Right cardiac atrium (tissue), 5 donors: ENCODE data around the gene MRPS35. TPM values are rescaled to one million over a fixed set of nuclear protein-coding genes. Genes with fewer than 3 reads are reported as not detected.
"Not testable (repeated sequence)": the region's sequence is repeated elsewhere in the genome, so short reads cannot be mapped to it uniquely, and the experiment has no call there.

Experiments
- ATAC-seq, 2 donors: fragments of 200-7000 bp; cut with Tn5 transposase; one replicate each; pipeline versions ENCODE4 v1.8.0 to v1.9.1; 2020; ENCODE audit warnings: moderate library complexity in 2 of 2, mild to moderate bottlenecking in 1 of 2
- DNase-seq, 3 donors: peaks; one replicate each; pipeline ENCODE4 v3.0.0-alpha.2; 2020
- H3K27ac ChIP-seq: one replicate; pipeline ENCODE4 v1.5.1; 2013; ENCODE audit warnings: mild to moderate bottlenecking, low read length, control low read depth, moderate library complexity
- H3K27me3 ChIP-seq: one replicate; pipeline ENCODE4 v1.6.1; 2013; ENCODE audit not compliant: control insufficient read depth, insufficient read depth
- H3K4me1 ChIP-seq: one replicate; pipeline ENCODE4 v1.6.1; 2013; ENCODE audit warnings: low read length; ENCODE audit not compliant: control insufficient read depth, insufficient read depth
- H3K4me3 ChIP-seq: one replicate; pipeline ENCODE4 v1.5.1; 2013; ENCODE audit warnings: low read length, control low read depth
- H3K9me3 ChIP-seq: one replicate; pipeline ENCODE4 v1.6.1; 2013; ENCODE audit warnings: low read length; ENCODE audit not compliant: control insufficient read depth
- WGBS: extraction: QIAGEN DNeasy Blood & Tissue Kit; methylation state at CpG from one replicate; pipeline ENCODE4 v1.1.7; 2013; 5-methylcytosine and 5-hydroxymethylcytosine counted together
- intact Hi-C, 4 donors: fragments of 100-400 bp; cut with DNase I; formaldehyde crosslinking; loops; one replicate each; pipeline versions ENCODE4 v1.11.0 to v1.14.0; 2022 to 2023
- polyA plus RNA-seq: library from polyadenylated mRNA; stranded (reverse); fragments of 200-250 nt; gene quantifications from one replicate; pipeline ENCODE4 v1.2.3, GENCODE V29; 2013
- total RNA-seq, 4 donors: library from RNA; stranded (reverse); fragmentation: NEBNext Ultra II Directional; extraction: Animal tissue kit (Norgen Biotek cat#: 25700); gene quantifications; one replicate each; pipeline ENCODE4 v1.2.1, GENCODE V29; 2021
- donor health status: healthy with polysubstance abuse.
- donor health status: DM: no; HTN: yes; CAD: no.
- donor health status: DM: no; HTN: no; CAD: no.
- donor health status: DM: no; HTN: yes; CAD: no; lungs with severe emphysema.
- donor health status: DM: yes; HTN: yes; CAD: no.

The MRPS35 gene
- total and polyA plus RNA-seq, 5 donors: 41.7 to 49.5 (median 44.2) TPM

DNA sequence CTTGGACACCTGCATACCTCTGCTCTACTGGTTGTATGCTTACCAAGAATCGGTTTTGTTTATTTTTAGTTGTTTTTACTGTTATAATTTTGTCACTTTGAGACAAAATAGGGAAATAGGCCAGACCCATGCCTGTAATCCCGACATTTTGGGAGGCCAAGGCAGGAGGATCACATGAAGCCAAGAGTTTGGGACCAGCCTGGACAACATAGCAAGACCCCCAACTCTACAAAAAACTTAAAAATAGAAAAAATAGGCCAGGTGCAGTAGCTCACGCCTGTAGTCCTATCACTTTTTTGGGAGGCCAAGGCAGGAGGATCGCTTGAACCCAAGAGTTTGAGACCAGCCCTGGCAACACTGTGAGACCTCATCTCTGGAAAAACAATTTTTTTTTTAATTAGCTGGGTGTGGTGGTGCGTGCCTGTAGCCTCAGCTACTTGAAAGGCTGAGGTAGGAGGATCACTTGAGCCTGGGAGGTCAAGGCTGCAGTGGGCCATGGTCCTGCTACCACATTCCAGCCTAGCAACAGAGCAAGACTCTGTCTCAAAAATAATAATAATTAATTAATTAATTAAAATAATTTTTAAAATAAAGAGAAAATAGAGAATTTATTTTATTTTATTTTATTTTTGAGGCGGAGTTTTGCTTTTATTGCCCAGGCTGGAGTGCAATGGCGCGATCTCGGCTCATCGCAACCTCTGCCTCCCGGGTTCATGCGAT, 1.3 kb upstream of the MRPS35 start:
- no peak overlapping the region for H3K27ac ChIP-seq
- H3K27me3 ChIP-seq: no peaks in the 10 kb centered on the region
- no peak for DNase-seq
- WGBS: 91% methylated on average over 12 of the region's 12 CpGs
- intact Hi-C loops: no loop called here
- no peak for ATAC-seq
- H3K9me3 ChIP-seq: no peaks in the 10 kb centered on the region
- H3K4me3 ChIP-seq: no peak overlapping the region
- peaks cover 2% of the 10 kb centered on the region for H3K4me1 ChIP-seq

DNA sequence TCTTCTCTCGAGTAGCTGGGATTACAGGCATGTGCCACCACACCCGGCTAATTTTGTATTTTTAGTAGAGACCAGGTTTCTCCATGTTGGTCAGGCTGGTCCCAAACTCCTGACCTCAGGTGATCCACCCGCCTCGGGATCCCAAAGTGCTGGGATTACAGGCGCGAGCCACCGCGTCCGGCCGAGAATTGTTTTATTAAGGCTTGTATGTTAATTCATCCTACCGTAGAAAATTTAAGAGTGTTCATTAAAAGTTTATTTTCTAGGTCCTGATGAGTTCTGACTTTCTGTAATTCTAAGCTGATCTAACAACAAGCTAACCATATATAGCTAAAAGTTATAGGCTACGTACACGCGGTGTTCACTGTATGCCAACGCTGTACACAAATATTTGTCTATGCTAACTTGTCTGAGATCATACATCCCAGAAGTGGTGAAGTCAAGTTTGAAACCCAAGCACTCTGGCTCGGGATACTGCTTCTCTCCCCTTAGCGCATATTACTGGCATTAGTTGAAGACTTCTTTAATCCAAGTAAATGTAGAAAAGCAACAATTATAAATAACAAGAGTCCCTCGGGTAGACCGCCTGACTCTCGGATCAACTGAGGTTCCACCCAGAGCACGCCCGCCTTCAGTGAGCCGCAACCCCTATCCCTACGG, 570 bp upstream of the MRPS35 start:
- WGBS: 16% methylated on average over 24 of the region's 24 CpGs
- intact Hi-C loops: no loop called here

GRCh38 chr12:27711317-27711682, 668 bp downstream of the MRPS35 start:
- H3K4me3 ChIP-seq: peak overlapping the region; percentile 69
- intact Hi-C loops: no loop called here
- ATAC-seq (no peak), DNase-seq (no peak)
- H3K4me1 ChIP-seq: peaks cover 2% of the 10 kb centered on the region
- no peaks in the 10 kb centered on the region for H3K27me3 ChIP-seq
- no peaks in the 10 kb centered on the region for H3K9me3 ChIP-seq
- 1% methylated on average over 11 of the region's 11 CpGs for WGBS
- H3K27ac ChIP-seq: peak overlapping the region; percentile 49

More for the DNA sequence above, 570 bp upstream of the MRPS35 start:
- DNase-seq: peak in 1 of 3 donors; percentile 58
- H3K4me3 ChIP-seq: peak overlapping the region; percentile 69
- no peaks in the 10 kb centered on the region for H3K27me3 ChIP-seq
- no peaks in the 10 kb centered on the region for H3K9me3 ChIP-seq
- peak; percentile 55 to 59 for ATAC-seq
- H3K27ac ChIP-seq: peak overlapping the region; percentile 67
- peaks cover 2% of the 10 kb centered on the region for H3K4me1 ChIP-seq

GRCh38 chr12:27711967-27712366, 1.3 kb downstream of the MRPS35 start:
- H3K27ac ChIP-seq: no peak overlapping the region
- peak overlapping the region; percentile 69 for H3K4me3 ChIP-seq
- no peaks in the 10 kb centered on the region for H3K27me3 ChIP-seq
- WGBS: 61% methylated on average over 2 of the region's 2 CpGs
- intact Hi-C loops: no loop called here
- H3K4me1 ChIP-seq: peaks cover 2% of the 10 kb centered on the region
- ATAC-seq: no peak
- H3K9me3 ChIP-seq: no peaks in the 10 kb centered on the region
- no peak for DNase-seq

DNA sequence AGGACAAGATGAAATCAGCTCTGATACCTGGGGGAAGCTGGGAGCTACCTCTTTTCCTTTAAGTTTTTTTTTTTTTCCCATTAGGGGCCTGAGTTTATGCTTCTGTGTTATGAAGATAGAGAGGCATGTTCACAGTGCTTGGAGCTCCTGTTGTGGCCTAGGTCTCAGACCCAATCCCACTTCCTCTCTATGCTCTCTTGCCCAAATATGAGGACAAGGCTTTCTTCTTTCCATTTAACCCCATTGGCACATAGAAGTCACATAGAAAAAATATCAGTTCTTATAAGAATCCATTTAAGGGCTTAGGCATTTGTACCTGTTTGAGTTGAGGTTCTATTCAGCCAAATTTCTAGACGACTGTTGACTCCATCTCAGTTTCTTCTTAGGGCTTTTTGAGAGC, 12.6 kb downstream of the MRPS35 start:
- no peak for ATAC-seq
- intact Hi-C loops: no loop called here
- WGBS: 80% methylated on average over 1 of the region's 1 CpG

DNA sequence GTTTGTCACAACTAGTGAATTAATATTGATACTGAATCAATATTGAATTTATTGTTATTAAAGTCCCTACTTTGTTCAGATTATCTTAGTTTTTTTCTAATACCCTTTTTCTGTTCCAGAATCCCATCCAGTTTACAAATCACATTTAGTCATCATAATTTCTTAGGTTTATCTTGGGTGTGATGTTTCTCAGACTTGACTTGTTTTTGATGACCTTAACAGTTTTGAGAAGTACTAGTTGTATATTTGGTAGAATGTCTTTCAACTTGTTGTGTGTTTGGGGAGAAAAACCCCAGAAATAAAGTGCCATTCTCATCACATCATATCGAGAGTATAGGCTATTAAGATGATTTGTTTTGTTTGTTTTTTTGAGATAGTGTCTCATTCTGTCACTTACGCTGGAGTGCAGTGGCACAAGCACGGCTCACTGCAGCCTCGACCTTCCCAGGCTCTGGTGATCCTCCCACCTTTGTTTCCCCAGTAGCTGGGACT, 19.5 kb downstream of the MRPS35 start:
- intact Hi-C loops: loop anchor here (5.0 to 10.0 kb wide), 6 partner anchors 85 to 215 kb away; no protein-coding TSS in a partner anchor
- no peak overlapping the region for H3K4me3 ChIP-seq
- no peaks in the 10 kb centered on the region for H3K9me3 ChIP-seq
- no peak for ATAC-seq
- no peaks in the 10 kb centered on the region for H3K27me3 ChIP-seq
- no peaks in the 10 kb centered on the region for H3K4me1 ChIP-seq
- no peak overlapping the region for H3K27ac ChIP-seq
- WGBS: 86% methylated on average over 4 of the region's 4 CpGs
- no peak for DNase-seq

More for the DNA sequence above, 12.6 kb downstream of the MRPS35 start:
- Histone ChIP-seq H3K4me1 (no peaks in the 10 kb centered on the region), H3K27me3 (no peaks in the 10 kb centered on the region), H3K4me3 (no peak overlapping the region), H3K9me3 (no peaks in the 10 kb centered on the region), H3K27ac (no peak overlapping the region)
- no peak for DNase-seq

DNA sequence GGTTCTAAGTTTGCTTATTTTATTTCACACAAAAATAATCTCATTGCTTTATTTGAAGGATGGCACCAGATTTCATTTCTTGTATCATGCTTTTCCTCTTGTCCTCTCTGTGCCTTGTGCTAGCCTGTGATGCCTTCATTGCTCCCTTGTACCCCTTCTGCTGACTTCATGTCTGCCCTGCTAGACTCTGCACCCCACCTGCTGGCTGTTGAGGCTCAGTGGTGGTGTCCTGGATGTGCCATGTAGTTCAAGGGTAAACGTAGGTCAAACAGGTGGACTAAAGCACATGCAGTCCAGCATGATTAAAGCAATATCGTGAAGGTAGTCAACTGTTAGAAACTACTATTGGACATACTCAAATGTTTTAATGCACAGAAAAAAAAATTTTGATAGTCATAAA, 21.6 kb downstream of the MRPS35 start:
- ATAC-seq (peak in 1 of 2 donors; percentile 36), DNase-seq (no peak)
- 72% methylated on average over 2 of the region's 2 CpGs for WGBS
- Histone ChIP-seq H3K4me3 (no peak overlapping the region), H3K27ac (no peak overlapping the region), H3K27me3 (no peaks in the 10 kb centered on the region), H3K9me3 (no peaks in the 10 kb centered on the region), H3K4me1 (no peaks in the 10 kb centered on the region)
- intact Hi-C loops: loop anchor here (5.0 to 10.0 kb wide), 6 partner anchors 83 to 213 kb away; no protein-coding TSS in a partner anchor

GRCh38 chr12:27733052-27733656, 22.5 kb downstream of the MRPS35 start:
- H3K4me1 ChIP-seq: no peaks in the 10 kb centered on the region
- H3K27me3 ChIP-seq: no peaks in the 10 kb centered on the region
- no peaks in the 10 kb centered on the region for H3K9me3 ChIP-seq
- intact Hi-C loops: loop anchor here (5.0 to 10.0 kb wide), 6 partner anchors 82 to 212 kb away; no protein-coding TSS in a partner anchor
- DNase-seq (no peak), ATAC-seq (no peak)
- no peak overlapping the region for H3K27ac ChIP-seq
- no peak overlapping the region for H3K4me3 ChIP-seq
- WGBS: 39% methylated on average over 3 of the region's 3 CpGs

- H3K27ac ChIP-seq: no peak overlapping the region
- no peaks in the 10 kb centered on the region for H3K4me1 ChIP-seq
- ATAC-seq (no peak), DNase-seq (no peak)
- H3K9me3 ChIP-seq: no peaks in the 10 kb centered on the region
- intact Hi-C loops: loop anchor here (5.0 to 10.0 kb wide), 6 partner anchors 81 to 211 kb away; no protein-coding TSS in a partner anchor
- WGBS: 94% methylated on average over 1 of the region's 1 CpG
- no peak overlapping the region for H3K4me3 ChIP-seq
- H3K27me3 ChIP-seq: no peaks in the 10 kb centered on the region
These were observed 23.2 kb downstream of the MRPS35 start for GRCh38 chr12:27733791-27734190.

DNA sequence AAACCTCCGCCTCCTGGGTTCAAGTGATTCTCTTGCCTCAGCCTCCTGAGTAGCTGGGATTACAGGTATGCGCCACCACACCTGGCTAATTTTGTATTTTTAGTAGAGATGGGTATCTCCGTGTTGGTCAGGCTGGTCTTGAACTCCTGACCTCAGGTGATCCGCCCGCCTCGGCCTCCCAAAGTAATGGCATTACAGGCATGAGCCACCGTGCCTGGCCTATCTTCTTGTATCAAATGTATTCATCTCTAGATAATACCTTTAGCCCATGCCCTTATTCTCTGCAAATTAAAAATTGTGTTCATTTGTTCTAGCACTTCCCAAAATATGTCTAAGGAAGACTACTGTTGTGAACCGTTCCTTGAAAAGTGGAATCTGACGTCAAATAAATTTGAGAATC, 23.7 kb downstream of the MRPS35 start:
- H3K27ac ChIP-seq, H3K4me3 ChIP-seq, DNase-seq, H3K9me3 ChIP-seq, ATAC-seq, H3K27me3 ChIP-seq, H3K4me1 ChIP-seq: not testable (repeated sequence)
- intact Hi-C loops: loop anchor here (5.0 to 10.0 kb wide), 6 partner anchors 80 to 210 kb away; no protein-coding TSS in a partner anchor
- 93% methylated on average over 9 of the region's 9 CpGs for WGBS

DNA sequence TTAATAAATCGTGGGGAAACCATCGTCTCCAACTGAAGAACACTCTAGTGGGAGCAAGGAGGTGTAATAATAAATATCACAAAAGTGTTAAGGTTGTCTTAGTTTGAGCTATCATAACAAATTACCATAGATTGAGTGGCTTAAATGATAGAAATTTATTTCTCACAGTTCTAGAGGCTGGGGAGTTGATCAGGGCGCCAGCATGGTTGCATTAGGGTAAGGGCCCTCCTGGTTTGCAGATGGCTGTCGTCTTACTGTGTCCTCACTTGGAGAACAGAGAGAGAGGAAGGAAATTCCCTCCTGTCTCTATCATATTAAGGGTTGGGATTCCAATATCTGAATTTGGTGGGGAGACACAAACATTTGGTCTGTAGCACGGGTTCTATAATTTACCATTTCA, 33.0 kb downstream of the MRPS35 start:
- H3K27ac ChIP-seq: no peak overlapping the region
- H3K27me3 ChIP-seq: no peaks in the 10 kb centered on the region
- no peak for ATAC-seq
- intact Hi-C loops: no loop called here
- DNase-seq: no peak
- 97% methylated on average over 5 of the region's 5 CpGs for WGBS
- no peak overlapping the region for H3K4me3 ChIP-seq
- H3K4me1 ChIP-seq: no peaks in the 10 kb centered on the region
- no peaks in the 10 kb centered on the region for H3K9me3 ChIP-seq
